HL-60 (cell line): Measurements from ENCODE around the gene ARID1B.

Experiments
- CTCF ChIP-seq: IDR thresholded peaks from one replicate; pipeline ENCODE4 v1.5.1; 2011; ENCODE audit warnings: low read length, control low read depth, inconsistent platforms; ENCODE audit not compliant: insufficient read depth
- GABPA ChIP-seq: IDR thresholded peaks from 2 replicates; pipeline ENCODE4 v1.6.1; 2012; ENCODE audit warnings: low read depth
- POLR2AphosphoS5 ChIP-seq: IDR thresholded peaks from 2 replicates; pipeline ENCODE4 v1.6.1; 2012; ENCODE audit warnings: low read depth
- REST ChIP-seq: IDR thresholded peaks from 2 replicates; pipeline ENCODE4 v1.6.1; 2012; ENCODE audit warnings: low read depth; ENCODE audit not compliant: insufficient replicate concordance
- SPI1 ChIP-seq: IDR thresholded peaks from 2 replicates; pipeline ENCODE4 v1.6.1; 2012; ENCODE audit warnings: low read depth, mild to moderate bottlenecking, borderline replicate concordance

- no peak for TF ChIP-seq POLR2AphosphoS5
- no peak for TF ChIP-seq CTCF
- TF ChIP-seq REST: no peak
- TF ChIP-seq SPI1: no peak
- TF ChIP-seq GABPA: no peak
These were observed 99.1 kb downstream of the ARID1B start for GRCh38 chr6:156876302-156876701.
